Measurements from ENCODE around the gene ABTB2. TPM values are rescaled to one million over a fixed set of nuclear protein-coding genes. Genes with fewer than 3 reads are reported as not detected.
A peak's percentile ranks its signal among the peaks of the same experiment; 100 is the strongest.

The ABTB2 gene
- polyA plus RNA-seq, 2 of the 4 experiments (the other 2 are of a cell fraction): 8.9 to 15.4 TPM

- no peak for DNase-seq (ENCODE audit: low read depth in 1 of 2, low spot score in 1 of 2)
- Histone ChIP-seq H3K9me3 (no peaks in the 10 kb centered on the region), H3K4me1 (peaks cover 67% of the 10 kb centered on the region), H3K4me2 (peak overlapping the region; percentile 76), H3K4me3 (no peak overlapping the region), H3K27ac (peak overlapping the region; percentile 34 to 68; a peak in 4 of 6 replicates)
- no peak for FAIRE-seq
- CTCF ChIA-PET: interaction anchor here (0.8 to 3.6 kb wide), 3 partner anchors 11 to 156 kb away, joined by 3 to 11 read pairs (median 10); partner anchors contain the start of gene ABTB2
- no peak for TF ChIP-seq MYC (IDR thresholded peaks at IDR 0.05; ENCODE audit: borderline replicate concordance, low read length)
- no peak for TF ChIP-seq NFE2L2 (conservative IDR thresholded peaks at IDR 0.05; ENCODE audit: low read length)
- no peak for TF ChIP-seq FOSL2 (IDR thresholded peaks at IDR 0.05)
- no peak for TF ChIP-seq FOSL2 (CRISPR knock-in tag; IDR thresholded peaks at IDR 0.05)
- TF ChIP-seq RARB (CRISPR knock-in tag; IDR thresholded peaks at IDR 0.05): no peak
- no peak for TF ChIP-seq REST (IDR thresholded peaks at IDR 0.05)
- TF ChIP-seq EHMT2 (IDR thresholded peaks at IDR 0.05; ENCODE audit: low read depth): no peak
- ATAC-seq: no peak
- POLR2A ChIA-PET: no interaction called here
Measured at GRCh38 chr11:34330653-34331052, 27.2 kb downstream of the ABTB2 start.

GRCh38 chr11:34329876-34330275 lies 27.9 kb downstream of the ABTB2 start:
- ATAC-seq (no peak), FAIRE-seq (no peak), DNase-seq (ENCODE audit: low read depth in 1 of 2, low spot score in 1 of 2) (no peak)
- 94% methylated on average over 2 of the region's 2 CpGs for WGBS (ENCODE audit: missing lambda C conversion rate)
- Histone ChIP-seq H3K27ac (no peak overlapping the region), H3K9me3 (no peaks in the 10 kb centered on the region), H3K4me2 (no peak overlapping the region), H3K4me1 (peaks cover 61% of the 10 kb centered on the region), H3K4me3 (no peak overlapping the region)
- TF ChIP-seq, protein P1, sequence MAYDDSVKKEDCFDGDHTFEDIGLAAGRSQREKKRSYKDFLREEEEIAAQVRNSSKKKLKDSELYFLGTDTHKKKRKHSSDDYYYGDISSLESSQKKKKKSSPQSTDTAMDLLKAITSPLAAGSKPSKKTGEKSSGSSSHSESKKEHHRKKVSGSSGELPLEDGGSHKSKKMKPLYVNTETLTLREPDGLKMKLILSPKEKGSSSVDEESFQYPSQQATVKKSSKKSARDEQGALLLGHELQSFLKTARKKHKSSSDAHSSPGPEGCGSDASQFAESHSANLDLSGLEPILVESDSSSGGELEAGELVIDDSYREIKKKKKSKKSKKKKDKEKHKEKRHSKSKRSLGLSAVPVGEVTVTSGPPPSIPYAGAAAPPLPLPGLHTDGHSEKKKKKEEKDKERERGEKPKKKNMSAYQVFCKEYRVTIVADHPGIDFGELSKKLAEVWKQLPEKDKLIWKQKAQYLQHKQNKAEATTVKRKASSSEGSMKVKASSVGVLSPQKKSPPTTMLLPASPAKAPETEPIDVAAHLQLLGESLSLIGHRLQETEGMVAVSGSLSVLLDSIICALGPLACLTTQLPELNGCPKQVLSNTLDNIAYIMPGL (CRISPR knock-in tag; IDR thresholded peaks at IDR 0.05; ENCODE audit: borderline replicate concordance): no peak
- TF ChIP-seq NPAS2 (CRISPR knock-in tag; IDR thresholded peaks at IDR 0.05; ENCODE audit: borderline replicate concordance) (no peak), RCOR1 (IDR thresholded peaks at IDR 0.05; ENCODE audit: low read depth, low read length) (no peak), RFX5 (IDR thresholded peaks at IDR 0.05) (no peak), CHD4 (IDR thresholded peaks at IDR 0.05; ENCODE audit: borderline replicate concordance) (no peak), REST (IDR thresholded peaks at IDR 0.05) (no peak), TFCP2L1 (CRISPR knock-in tag; IDR thresholded peaks at IDR 0.05) (no peak), FOXS1 (CRISPR knock-in tag; IDR thresholded peaks at IDR 0.05) (no peak), CBX8 (IDR thresholded peaks at IDR 0.05) (no peak), TP53 (CRISPR knock-in tag; IDR thresholded peaks at IDR 0.05) (no peak), CHD2 (IDR thresholded peaks at IDR 0.05; ENCODE audit: low read length, partially characterized antibody) (no peak), RAD21 (conservative IDR thresholded peaks at IDR 0.05 in 1 of 2, IDR thresholded peaks at IDR 0.05 in 1 of 2) (no peak), ZFP36 (IDR thresholded peaks at IDR 0.05; ENCODE audit: borderline replicate concordance, partially characterized antibody) (no peak), ZSCAN20 (CRISPR knock-in tag; IDR thresholded peaks at IDR 0.05) (no peak), NFE2L2 (conservative IDR thresholded peaks at IDR 0.05; ENCODE audit: low read length) (no peak)
- TF ChIP-seq, protein P2, sequence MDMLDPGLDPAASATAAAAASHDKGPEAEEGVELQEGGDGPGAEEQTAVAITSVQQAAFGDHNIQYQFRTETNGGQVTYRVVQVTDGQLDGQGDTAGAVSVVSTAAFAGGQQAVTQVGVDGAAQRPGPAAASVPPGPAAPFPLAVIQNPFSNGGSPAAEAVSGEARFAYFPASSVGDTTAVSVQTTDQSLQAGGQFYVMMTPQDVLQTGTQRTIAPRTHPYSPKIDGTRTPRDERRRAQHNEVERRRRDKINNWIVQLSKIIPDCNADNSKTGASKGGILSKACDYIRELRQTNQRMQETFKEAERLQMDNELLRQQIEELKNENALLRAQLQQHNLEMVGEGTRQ (IDR thresholded peaks at IDR 0.05): no peak
- CTCF ChIA-PET: interaction anchor here (0.8 to 3.6 kb wide), 4 partner anchors 11 to 156 kb away, joined by 3 to 11 read pairs (median 6); partner anchors contain the start of gene ABTB2
- POLR2A ChIA-PET: no interaction called here

All from A549 (cell line).